Osteocyte (in vitro differentiated cells): Measurements from ENCODE around the gene STYX. TPM values are rescaled to one million over a fixed set of nuclear protein-coding genes. Genes with fewer than 3 reads are reported as not detected.

Source experiments
- DNase-seq: peaks from one replicate; pipeline ENCODE4 v3.0.0; 2021; ENCODE audit warnings: mixed read lengths; ENCODE audit not compliant: unreplicated experiment; ENCODE audit errors: extremely low spot score
- H3K27ac Mint-ChIP-seq: one replicate; pipeline ENCODE4 v1.8.0; 2021; ENCODE audit warnings: mild to moderate bottlenecking, mixed read lengths; ENCODE audit not compliant: unreplicated experiment
- H3K27me3 Mint-ChIP-seq: one replicate; pipeline ENCODE4 v1.8.0; 2021; ENCODE audit warnings: mixed read lengths; ENCODE audit not compliant: unreplicated experiment
- H3K36me3 Mint-ChIP-seq: one replicate; pipeline ENCODE4 v1.8.0; 2021; ENCODE audit warnings: mixed read lengths; ENCODE audit not compliant: unreplicated experiment
- H3K4me1 Mint-ChIP-seq: one replicate; pipeline ENCODE4 v1.8.0; 2021; ENCODE audit warnings: mixed read lengths; ENCODE audit not compliant: unreplicated experiment
- H3K4me3 Mint-ChIP-seq: one replicate; pipeline ENCODE4 v1.8.0; 2021; ENCODE audit warnings: mild to moderate bottlenecking, moderate library complexity, mixed read lengths; ENCODE audit not compliant: unreplicated experiment
- H3K9me3 Mint-ChIP-seq: one replicate; pipeline ENCODE4 v1.8.0; 2021; ENCODE audit warnings: mixed read lengths; ENCODE audit not compliant: unreplicated experiment
- total RNA-seq: library from RNA; stranded (reverse); gene quantifications from 2 replicates; pipeline ENCODE4 v1.2.1, GENCODE V29; 2021
- TF ChIP-seq, protein P1 (sequence below): fragments of 200-600 bp; sonication (generic); IDR thresholded peaks from 2 replicates; pipeline ENCODE4 v1.5.0; 2021; ENCODE audit warnings: antibody characterized with exemption, mild to moderate bottlenecking, moderate library complexity

STYX gene
- total RNA-seq, 1 donor from 2014 or later, result 16.8 TPM

DNA sequence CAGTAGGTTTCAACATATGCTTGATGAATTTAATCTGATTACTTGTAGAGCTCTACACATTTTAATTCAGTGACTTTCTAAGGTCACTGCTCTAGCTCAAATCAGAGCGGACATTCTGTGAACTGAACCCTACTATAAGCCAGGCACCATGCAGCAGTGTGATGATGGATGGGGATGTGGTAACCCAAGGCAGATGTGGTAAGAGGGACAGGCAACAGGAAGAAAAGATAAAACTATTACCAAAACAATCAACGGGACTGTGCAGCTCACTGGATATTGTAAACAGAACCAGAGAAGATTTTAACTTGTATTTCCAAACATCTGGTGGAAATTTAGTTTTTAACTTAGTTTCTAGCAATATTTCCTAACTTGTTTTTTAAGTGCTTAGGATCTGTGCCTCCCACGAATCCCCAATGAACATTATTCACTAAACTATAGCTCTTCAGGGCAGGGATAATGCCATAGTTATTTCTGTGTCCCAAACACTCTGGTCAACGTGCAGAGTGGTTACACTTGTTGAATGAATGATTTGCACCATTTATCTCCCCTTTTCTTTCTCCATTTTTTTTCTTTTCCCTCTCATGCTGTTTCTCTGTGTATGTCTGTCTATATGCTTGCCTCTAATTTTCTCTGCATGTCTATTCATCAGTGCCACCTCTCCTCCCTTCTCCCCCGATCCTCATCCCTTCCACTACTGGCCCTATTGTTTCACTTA lies 37.6 kb upstream of the STYX start:
- H3K4me1 Mint-ChIP-seq, result peaks cover 21% of the 10 kb centered on the region
- no peak for DNase-seq
- TF ChIP-seq, protein P1, sequence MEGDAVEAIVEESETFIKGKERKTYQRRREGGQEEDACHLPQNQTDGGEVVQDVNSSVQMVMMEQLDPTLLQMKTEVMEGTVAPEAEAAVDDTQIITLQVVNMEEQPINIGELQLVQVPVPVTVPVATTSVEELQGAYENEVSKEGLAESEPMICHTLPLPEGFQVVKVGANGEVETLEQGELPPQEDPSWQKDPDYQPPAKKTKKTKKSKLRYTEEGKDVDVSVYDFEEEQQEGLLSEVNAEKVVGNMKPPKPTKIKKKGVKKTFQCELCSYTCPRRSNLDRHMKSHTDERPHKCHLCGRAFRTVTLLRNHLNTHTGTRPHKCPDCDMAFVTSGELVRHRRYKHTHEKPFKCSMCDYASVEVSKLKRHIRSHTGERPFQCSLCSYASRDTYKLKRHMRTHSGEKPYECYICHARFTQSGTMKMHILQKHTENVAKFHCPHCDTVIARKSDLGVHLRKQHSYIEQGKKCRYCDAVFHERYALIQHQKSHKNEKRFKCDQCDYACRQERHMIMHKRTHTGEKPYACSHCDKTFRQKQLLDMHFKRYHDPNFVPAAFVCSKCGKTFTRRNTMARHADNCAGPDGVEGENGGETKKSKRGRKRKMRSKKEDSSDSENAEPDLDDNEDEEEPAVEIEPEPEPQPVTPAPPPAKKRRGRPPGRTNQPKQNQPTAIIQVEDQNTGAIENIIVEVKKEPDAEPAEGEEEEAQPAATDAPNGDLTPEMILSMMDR, result no peak
- H3K4me3 Mint-ChIP-seq, result no peak overlapping the region
- H3K27ac Mint-ChIP-seq, result no peak overlapping the region
- H3K9me3 Mint-ChIP-seq, result no peaks in the 10 kb centered on the region
- H3K36me3 Mint-ChIP-seq, result no peaks in the 10 kb centered on the region
- no peaks in the 10 kb centered on the region for H3K27me3 Mint-ChIP-seq

DNA sequence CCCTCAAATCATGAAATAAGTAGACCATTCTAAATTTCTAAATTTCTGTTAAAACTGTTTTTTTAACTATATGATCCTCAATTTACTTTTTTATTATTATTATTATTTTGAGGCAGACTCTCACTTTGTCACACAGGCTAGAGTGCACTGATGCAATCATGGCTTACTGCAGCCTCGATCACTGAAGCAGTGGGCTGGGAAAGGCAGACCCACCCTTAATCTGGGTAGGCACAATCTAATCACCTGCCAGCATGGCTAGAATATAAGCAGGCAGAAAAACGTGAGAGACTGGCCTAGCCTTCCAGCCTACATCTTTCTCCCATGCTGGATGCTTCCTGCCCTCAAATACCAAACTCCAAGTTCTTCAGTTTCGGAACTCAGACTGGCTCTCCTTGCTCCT lies 36.9 kb upstream of the STYX start:
- no peak for DNase-seq
- Mint-ChIP-seq H3K27me3 (no peaks in the 10 kb centered on the region), H3K36me3 (no peaks in the 10 kb centered on the region), H3K4me3 (no peak overlapping the region), H3K9me3 (no peaks in the 10 kb centered on the region), H3K27ac (no peak overlapping the region), H3K4me1 (peaks cover 21% of the 10 kb centered on the region)
- TF ChIP-seq, protein P1, result no peak

DNA sequence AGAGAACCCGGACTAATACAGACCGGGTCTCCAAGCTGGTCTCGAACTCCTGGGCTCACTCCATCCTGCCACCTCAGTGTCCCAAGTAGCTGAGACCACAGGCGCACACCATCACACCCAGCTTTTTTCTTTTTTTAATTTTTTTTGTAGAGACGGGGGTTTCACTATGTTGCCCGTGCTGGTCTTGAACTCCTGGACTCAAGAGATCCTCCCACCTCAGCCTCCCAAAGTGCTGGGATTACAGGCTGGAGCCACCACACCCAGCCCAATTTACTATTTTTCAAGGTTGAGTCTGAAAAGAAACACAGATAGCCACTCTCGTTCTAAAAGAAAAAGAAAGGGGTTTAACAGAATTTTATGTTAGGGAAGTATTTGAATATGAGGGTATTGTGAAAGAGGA lies 36.4 kb upstream of the STYX start:
- Mint-ChIP-seq H3K36me3 (no peaks in the 10 kb centered on the region), H3K4me1 (peaks cover 21% of the 10 kb centered on the region), H3K27me3 (no peaks in the 10 kb centered on the region), H3K27ac (no peak overlapping the region), H3K9me3 (no peaks in the 10 kb centered on the region), H3K4me3 (no peak overlapping the region)
- TF ChIP-seq, protein P1, result no peak
- DNase-seq, result no peak

DNA sequence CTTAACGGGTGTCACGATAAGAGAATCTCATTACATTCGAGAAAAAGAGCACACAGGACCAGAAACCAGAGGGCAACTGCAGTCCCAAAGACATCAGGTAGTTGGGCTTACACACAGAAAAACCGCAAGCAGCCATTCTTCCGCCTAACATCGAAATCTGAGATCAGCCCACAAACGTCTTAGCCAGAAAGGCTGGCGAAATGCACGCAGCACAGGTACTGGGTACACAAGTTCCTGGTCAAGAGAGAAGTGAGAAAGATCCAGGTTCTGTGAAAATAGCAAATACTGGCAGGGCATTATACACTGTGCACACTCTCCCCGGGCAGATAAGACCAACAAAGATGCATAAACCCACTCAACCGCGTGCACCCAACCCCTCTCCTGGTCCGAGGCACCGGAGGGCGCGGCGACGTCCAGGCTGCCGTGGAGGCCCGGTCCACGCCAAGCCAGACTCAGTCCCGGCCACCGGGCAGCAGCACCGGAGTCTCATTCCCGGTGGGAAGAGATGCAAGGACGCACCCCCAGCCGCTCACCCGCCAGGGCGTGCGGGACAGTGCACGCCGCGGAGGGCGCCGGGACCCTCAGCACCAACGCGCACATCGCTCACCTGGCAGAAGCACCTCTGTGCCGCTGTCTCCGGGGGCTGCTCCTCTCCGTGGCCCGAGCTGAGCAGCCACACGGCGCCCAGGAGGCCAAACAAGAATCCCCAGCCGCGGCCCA lies 35.0 kb upstream of the STYX start:
- TF ChIP-seq, protein P1, result no peak
- no peak for DNase-seq
- H3K36me3 Mint-ChIP-seq, result no peaks in the 10 kb centered on the region
- peak overlapping the region; percentile 95 for H3K4me3 Mint-ChIP-seq
- peaks cover 21% of the 10 kb centered on the region for H3K4me1 Mint-ChIP-seq
- H3K9me3 Mint-ChIP-seq, result no peaks in the 10 kb centered on the region
- H3K27me3 Mint-ChIP-seq, result no peaks in the 10 kb centered on the region
- H3K27ac Mint-ChIP-seq, result peak overlapping the region; percentile 87

DNA sequence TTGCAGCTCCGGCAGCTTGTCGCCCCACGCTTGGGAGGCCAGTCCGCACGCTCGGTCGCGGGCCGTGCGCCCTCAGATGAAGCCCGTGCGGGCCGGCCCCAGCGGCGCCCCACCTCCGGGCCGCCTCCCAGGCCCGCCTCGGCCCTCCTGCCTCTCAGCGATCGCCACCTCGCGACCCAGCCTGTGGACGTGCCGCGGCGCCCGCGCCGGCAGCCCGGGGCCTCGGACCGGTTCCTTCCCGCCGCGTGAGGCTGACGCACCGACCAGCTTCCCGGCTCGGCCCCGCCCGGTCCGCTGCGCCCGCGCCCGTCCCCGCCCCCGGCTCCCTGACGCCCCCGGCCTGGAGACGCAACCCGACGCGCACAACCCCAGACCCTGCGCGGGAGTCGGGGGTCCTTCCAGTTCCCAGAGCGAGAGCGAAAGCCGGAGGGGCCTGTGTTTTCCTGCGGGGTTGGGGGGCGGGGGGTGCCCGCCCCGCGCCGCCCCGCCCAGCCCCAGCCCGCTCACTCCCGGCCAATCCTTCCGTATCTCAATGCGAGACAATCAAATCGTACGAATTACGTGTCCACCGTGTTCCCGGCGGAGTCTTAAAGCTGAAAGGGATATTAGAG lies 34.4 kb upstream of the STYX start, which contains the start of gene ERO1A:
ERO1A (minus strand) TSS at position 78 of the 611 bp plus-strand sequence; CDS start at position 1, 77 bp downstream.
- Mint-ChIP-seq H3K36me3 (no peaks in the 10 kb centered on the region), H3K4me1 (peaks cover 17% of the 10 kb centered on the region), H3K9me3 (no peaks in the 10 kb centered on the region), H3K4me3 (peak within 1 kb of the TSS; percentile 95), H3K27me3 (no peaks in the 10 kb centered on the region), H3K27ac (peak within 1 kb of the TSS; percentile 87)
- DNase-seq, result peak; percentile 90
- TF ChIP-seq, protein P1, result peak; percentile 22
